GM23248 (cell line): Measurements from ENCODE around the gene FRMD3. TPM values are rescaled to one million over a fixed set of nuclear protein-coding genes. Genes with fewer than 3 reads are reported as not detected.

Source experiments
- DNase-seq: peaks from one replicate; pipeline ENCODE4 v3.0.0-alpha.2; 2015
- H2AFZ ChIP-seq: fragments of 200-600 bp; sonication (generic); 2 replicates; pipeline ENCODE4 v1.6.1; 2016; ENCODE audit warnings: antibody characterized with exemption
- H3F3A ChIP-seq: fragments of 200-600 bp; sonication (generic); 2 replicates; pipeline ENCODE4 v1.6.1; 2016; ENCODE audit warnings: mild to moderate bottlenecking, antibody characterized with exemption, mixed run types; ENCODE audit not compliant: insufficient read depth
- H3K27ac ChIP-seq: fragments of 200-600 bp; sonication (generic); 2 replicates; pipeline ENCODE4 v1.5.1; 2016; ENCODE audit warnings: mild to moderate bottlenecking
- H3K27me3 ChIP-seq: fragments of 200-600 bp; sonication (generic); replicated peaks from 2 replicates; pipeline ENCODE4 v1.6.1; 2016; ENCODE audit warnings: mild to moderate bottlenecking; ENCODE audit not compliant: insufficient read depth
- H3K36me3 ChIP-seq: fragments of 200-600 bp; sonication (generic); 2 replicates; pipeline ENCODE4 v1.6.1; 2016; ENCODE audit warnings: low read depth, mild to moderate bottlenecking
- H3K4me1 ChIP-seq: fragments of 200-600 bp; sonication (generic); 2 replicates; pipeline ENCODE4 v1.6.1; 2016; ENCODE audit warnings: mild to moderate bottlenecking; ENCODE audit not compliant: insufficient read depth
- H3K4me2 ChIP-seq: fragments of 200-600 bp; sonication (generic); one replicate; pipeline ENCODE4 v1.6.1; 2016; ENCODE audit warnings: mild to moderate bottlenecking; ENCODE audit not compliant: unreplicated experiment
- H3K4me3 ChIP-seq: fragments of 200-600 bp; sonication (generic); 2 replicates; pipeline ENCODE4 v1.5.1; 2016; ENCODE audit warnings: mild to moderate bottlenecking
- H3K79me2 ChIP-seq: fragments of 200-600 bp; sonication (generic); 2 replicates; pipeline ENCODE4 v1.6.1; 2016; ENCODE audit warnings: mild to moderate bottlenecking; ENCODE audit not compliant: insufficient read depth
- H3K9ac ChIP-seq: fragments of 200-600 bp; sonication (generic); 2 replicates; pipeline ENCODE4 v1.6.1; 2016; ENCODE audit warnings: mild to moderate bottlenecking
- H3K9me2 ChIP-seq: fragments of 200-600 bp; sonication (generic); 2 replicates; pipeline ENCODE4 v1.6.1; 2016; ENCODE audit warnings: mixed run types, mild to moderate bottlenecking, moderate library complexity; ENCODE audit not compliant: insufficient read depth
- H3K9me3 ChIP-seq: fragments of 200-600 bp; sonication (generic); one replicate; pipeline ENCODE4 v1.6.1; 2017; ENCODE audit warnings: low read depth
- H4K20me1 ChIP-seq: fragments of 200-600 bp; sonication (generic); 2 replicates; pipeline ENCODE4 v1.6.0; 2016; ENCODE audit not compliant: insufficient read depth
- EZH2 ChIP-seq: fragments of 200-600 bp; sonication (generic); IDR thresholded peaks from 2 replicates; pipeline ENCODE4 v1.6.1; 2018; ENCODE audit warnings: antibody characterized with exemption, mild to moderate bottlenecking; ENCODE audit not compliant: insufficient read depth, poor library complexity, severe bottlenecking
- EZH2phosphoT487 ChIP-seq: fragments of 200-600 bp; sonication (generic); IDR thresholded peaks from 2 replicates; pipeline ENCODE4 v1.6.1; 2018; ENCODE audit warnings: antibody characterized with exemption, moderate library complexity, mild to moderate bottlenecking, low read depth; ENCODE audit not compliant: insufficient read depth
- WGBS, 2 experiments: methylation state at CpG; one replicate each; pipeline ENCODE4 v1.1.6; 2015 to 2017; ENCODE audit warnings: low lambda C conversion rate in 2 of 2, low coverage in 1 of 2; ENCODE audit errors: missing lambda C conversion rate in 2 of 2; 5-methylcytosine and 5-hydroxymethylcytosine counted together
- in situ Hi-C: fragments of 300-500 bp; cut with MboI; formaldehyde crosslinking; loops from 2 replicates; pipeline ENCODE4 v1.15.0; 2020
- polyA plus RNA-seq: library from polyadenylated mRNA; unstranded; fragments of >200 nt; fragmentation: Nextera tagmentation; extraction: Ambion mirVana; gene quantifications from 2 replicates; pipeline ENCODE4 v1.2.1, GENCODE V29; 2016
- total RNA-seq: library from RNA; depleted of rRNA; stranded (reverse); fragments of >200 nt; shearing (Covaris generic); gene quantifications from 2 replicates; pipeline ENCODE4 v1.2.3, GENCODE V29; 2014

The FRMD3 gene
- total and polyA plus RNA-seq, 2 experiments from 2014 or later = 0.32 to 0.66 TPM

DNA sequence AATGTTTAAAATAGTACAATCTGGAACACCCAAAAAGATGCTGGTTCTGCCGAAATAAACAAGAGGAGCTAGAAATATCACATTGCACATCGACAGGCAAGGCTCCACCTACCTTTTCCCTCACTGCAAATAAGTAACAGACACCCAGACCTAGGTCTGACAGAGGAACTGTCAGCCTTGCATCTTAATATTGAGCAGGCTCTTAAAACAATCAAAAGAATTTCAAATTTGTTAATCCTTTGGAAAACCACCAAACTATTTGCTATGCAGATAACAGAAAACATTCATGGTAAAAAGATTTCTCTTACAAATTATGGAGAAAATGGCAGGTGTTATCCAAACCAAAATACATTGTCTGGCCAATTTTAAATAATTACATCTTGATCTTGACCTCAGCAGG is 71.3 kb downstream of the FRMD3 start:
- in situ Hi-C loops = no loop called here
- H2AFZ ChIP-seq = no peak overlapping the region
- H3K36me3 ChIP-seq = no peaks in the 10 kb centered on the region
- no peak overlapping the region for H3K4me3 ChIP-seq
- H3K9me2 ChIP-seq = no peaks in the 10 kb centered on the region
- 75 to 78% methylated on average over 2 of the region's 2 CpGs for WGBS, 2 experiments
- TF ChIP-seq EZH2phosphoT487 (no peak), EZH2 (no peak)
- no peak for DNase-seq
- no peaks in the 10 kb centered on the region for H3F3A ChIP-seq
- H3K27ac ChIP-seq = no peak overlapping the region
- H3K79me2 ChIP-seq = no peaks in the 10 kb centered on the region
- H3K4me1 ChIP-seq = peaks cover 7% of the 10 kb centered on the region
- H3K27me3 ChIP-seq = no peaks in the 10 kb centered on the region
- no peak overlapping the region for H3K4me2 ChIP-seq
- no peaks in the 10 kb centered on the region for H3K9me3 ChIP-seq
- H4K20me1 ChIP-seq = no peaks in the 10 kb centered on the region
- no peak overlapping the region for H3K9ac ChIP-seq

DNA sequence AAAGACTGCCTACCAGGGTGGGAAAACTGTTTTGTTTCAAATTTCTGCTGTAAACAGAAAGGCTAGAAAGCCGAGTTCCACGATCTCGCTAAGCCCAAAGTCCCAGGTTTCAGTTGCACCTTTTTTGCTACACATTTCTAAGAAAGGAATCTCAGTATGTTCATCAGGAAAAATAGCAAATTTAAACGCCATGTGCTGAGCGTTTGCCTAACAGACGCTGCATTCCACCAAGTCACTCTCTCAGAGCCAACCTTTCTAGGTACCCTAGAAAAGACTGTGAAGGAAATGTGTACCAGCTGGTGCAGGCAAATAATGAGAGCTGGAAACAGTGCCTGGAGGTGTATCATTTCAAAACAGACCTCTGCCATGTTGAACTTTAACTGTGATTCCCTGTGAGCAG is 71.8 kb downstream of the FRMD3 start:
- in situ Hi-C loops = no loop called here

DNA sequence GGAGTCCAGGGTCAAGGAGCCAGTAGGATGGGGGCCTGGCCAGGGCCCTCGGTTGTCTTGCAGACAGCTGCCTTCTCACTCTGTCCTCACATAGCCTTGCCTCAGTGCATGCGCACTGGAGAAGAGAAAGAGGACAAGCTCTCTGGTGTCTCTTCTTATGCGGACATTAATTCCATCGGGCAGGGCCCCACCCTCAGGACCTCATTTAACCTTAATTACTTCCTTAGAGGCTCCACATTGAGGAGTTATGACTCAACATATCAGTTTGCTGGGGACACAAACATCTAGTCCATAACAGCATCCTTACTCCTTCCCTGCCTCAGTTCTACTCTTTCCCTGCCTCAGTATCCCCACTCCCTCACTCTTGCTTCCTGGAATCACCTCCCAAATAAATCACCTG is 78.4 kb downstream of the FRMD3 start:
- Histone ChIP-seq H3K79me2 (no peaks in the 10 kb centered on the region), H3K4me2 (no peak overlapping the region), H3K4me1 (no peaks in the 10 kb centered on the region), H3K27ac (no peak overlapping the region), H3F3A (no peaks in the 10 kb centered on the region), H3K9me2 (no peaks in the 10 kb centered on the region), H3K36me3 (no peaks in the 10 kb centered on the region), H3K4me3 (no peak overlapping the region), H3K27me3 (no peaks in the 10 kb centered on the region), H3K9ac (no peak overlapping the region), H4K20me1 (no peaks in the 10 kb centered on the region), H3K9me3 (no peaks in the 10 kb centered on the region), H2AFZ (no peak overlapping the region)
- no peak for DNase-seq
- no peak for TF ChIP-seq EZH2phosphoT487
- TF ChIP-seq EZH2 = no peak
- in situ Hi-C loops = no loop called here
- whole genome bisulfite sequencing, 2 experiments = 86 to 90% methylated on average over 4 of the region's 4 CpGs

More for the DNA sequence above, 71.8 kb downstream of the FRMD3 start:
- DNase-seq = no peak
- no peaks in the 10 kb centered on the region for H3K36me3 ChIP-seq
- no peaks in the 10 kb centered on the region for H4K20me1 ChIP-seq
- TF ChIP-seq EZH2 (no peak), EZH2phosphoT487 (no peak)
- H3K27me3 ChIP-seq = no peaks in the 10 kb centered on the region
- no peak overlapping the region for H3K27ac ChIP-seq
- H3K4me1 ChIP-seq = peaks cover 2% of the 10 kb centered on the region; the same call in 1 of the 2 replicates
- H3K4me3 ChIP-seq = no peak overlapping the region
- H3K79me2 ChIP-seq = no peaks in the 10 kb centered on the region
- 95 to 96% methylated on average over 6 of the region's 6 CpGs for WGBS, 2 experiments
- no peaks in the 10 kb centered on the region for H3K9me3 ChIP-seq
- H3K9me2 ChIP-seq = no peaks in the 10 kb centered on the region
- H3F3A ChIP-seq = no peaks in the 10 kb centered on the region
- H2AFZ ChIP-seq = no peak overlapping the region
- no peak overlapping the region for H3K4me2 ChIP-seq
- H3K9ac ChIP-seq = no peak overlapping the region

DNA sequence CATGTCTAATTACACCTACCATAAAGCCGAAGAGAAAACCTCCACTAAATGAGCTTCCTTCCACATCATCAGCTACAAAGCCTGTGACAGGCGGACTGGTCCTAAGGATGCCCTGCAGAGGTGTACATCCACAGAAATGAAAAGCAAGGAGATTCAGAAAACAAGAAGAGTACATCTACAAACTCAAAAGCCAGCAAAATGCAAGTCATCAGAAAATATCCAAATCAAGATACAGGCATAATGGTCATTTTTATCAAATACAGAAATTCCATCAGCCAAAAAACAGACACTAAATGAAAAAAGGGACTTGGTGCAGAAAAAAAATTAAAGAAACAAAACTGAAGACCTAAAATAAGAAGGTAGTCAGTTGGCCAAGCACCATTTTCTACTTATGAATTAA is 79.7 kb downstream of the FRMD3 start:
- Histone ChIP-seq H3K27ac (no peak overlapping the region), H3K27me3 (no peaks in the 10 kb centered on the region), H3K4me1 (no peaks in the 10 kb centered on the region), H3K9me3 (no peaks in the 10 kb centered on the region), H3K36me3 (no peaks in the 10 kb centered on the region), H3F3A (no peaks in the 10 kb centered on the region), H2AFZ (no peak overlapping the region), H3K9ac (no peak overlapping the region), H3K4me3 (no peak overlapping the region), H3K9me2 (no peaks in the 10 kb centered on the region), H3K79me2 (no peaks in the 10 kb centered on the region), H4K20me1 (no peaks in the 10 kb centered on the region), H3K4me2 (no peak overlapping the region)
- in situ Hi-C loops = no loop called here
- no peak for TF ChIP-seq EZH2
- TF ChIP-seq EZH2phosphoT487 = no peak
- DNase-seq = no peak
- 88 to 96% methylated on average over 2 of the region's 2 CpGs for WGBS, 2 experiments

DNA sequence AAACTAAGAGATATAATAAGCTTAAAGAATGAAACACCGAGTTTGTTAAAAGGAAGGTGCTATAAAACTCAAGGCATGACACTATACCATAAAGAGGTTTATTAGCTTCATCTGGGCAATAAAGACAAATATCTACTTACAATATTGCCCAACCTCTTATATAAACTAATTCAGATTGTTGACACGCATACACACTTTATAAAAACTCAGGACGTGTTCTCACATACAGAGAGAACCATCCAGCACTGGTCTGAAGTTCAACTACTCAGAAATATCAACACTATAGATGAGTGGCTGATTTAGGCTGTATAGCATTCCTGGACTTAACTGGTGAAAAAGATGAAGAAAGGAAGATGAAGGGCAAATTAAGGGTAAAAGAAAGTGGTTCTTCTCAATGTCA is 81.2 kb downstream of the FRMD3 start:
- Histone ChIP-seq H3K4me3 (no peak overlapping the region), H3F3A (no peaks in the 10 kb centered on the region), H3K9ac (no peak overlapping the region), H3K9me2 (no peaks in the 10 kb centered on the region), H3K27ac (no peak overlapping the region), H3K4me2 (no peak overlapping the region), H2AFZ (no peak overlapping the region), H3K36me3 (no peaks in the 10 kb centered on the region), H3K4me1 (no peaks in the 10 kb centered on the region), H3K27me3 (no peaks in the 10 kb centered on the region), H4K20me1 (no peaks in the 10 kb centered on the region), H3K79me2 (no peaks in the 10 kb centered on the region), H3K9me3 (no peaks in the 10 kb centered on the region)
- TF ChIP-seq EZH2 (no peak), EZH2phosphoT487 (no peak)
- in situ Hi-C loops = no loop called here
- WGBS, 2 experiments = 67 to 76% methylated on average over 3 of the region's 3 CpGs
- DNase-seq = no peak
